NCI-H2171 treated with DMSO at 0.1 percent for 48 hours (cell line): ENCODE results near the gene DGKZ.
"Not testable (repeated sequence)": the region's sequence is repeated elsewhere in the genome, so short reads cannot be mapped to it uniquely, and the experiment has no call there.

ENCODE experiments used
- DNase-seq: peaks from one replicate; lab custom pipeline; 2025; lab: John Stamatoyannopoulos, UW

Gene DGKZ

GRCh38 chr11:46366661-46367161 lies 19.4 kb downstream of the DGKZ start:
- no peak for DNase-seq

GRCh38 chr11:46367244-46367915 lies 20.1 kb downstream of the DGKZ start:
- peak; percentile 82 for DNase-seq

GRCh38 chr11:46367916-46368267 lies 20.6 kb downstream of the DGKZ start:
- no peak for DNase-seq

- peak; percentile 62 for DNase-seq
These were observed 22.3 kb downstream of the DGKZ start for GRCh38 chr11:46369458-46370152.

GRCh38 chr11:46370253-46370652 lies 23.0 kb downstream of the DGKZ start:
- no peak for DNase-seq

GRCh38 chr11:46371262-46371661 lies 24.0 kb downstream of the DGKZ start:
- not testable (repeated sequence) for DNase-seq

- DNase-seq = no peak
These were observed 24.8 kb downstream of the DGKZ start for GRCh38 chr11:46372086-46372485.

- not testable (repeated sequence) for DNase-seq
These were observed 25.2 kb downstream of the DGKZ start for GRCh38 chr11:46372501-46372900.

GRCh38 chr11:46373787-46374740 lies 26.8 kb downstream of the DGKZ start:
- DNase-seq = no peak

- no peak for DNase-seq
These were observed 27.6 kb downstream of the DGKZ start for GRCh38 chr11:46374815-46375214.

GRCh38 chr11:46375392-46376101 lies 28.3 kb downstream of the DGKZ start:
- DNase-seq = no peak

- DNase-seq = no peak
These were observed 29.2 kb downstream of the DGKZ start for GRCh38 chr11:46376258-46377050.

- DNase-seq = no peak
These were observed 30.0 kb downstream of the DGKZ start for GRCh38 chr11:46377290-46377689.

GRCh38 chr11:46377831-46378230 lies 30.6 kb downstream of the DGKZ start:
- DNase-seq = no peak

- DNase-seq = no peak
These were observed 31.0 kb downstream of the DGKZ start for GRCh38 chr11:46378296-46378695.

- no peak for DNase-seq
These were observed 31.7 kb downstream of the DGKZ start for GRCh38 chr11:46378811-46379481.

GRCh38 chr11:46379482-46380293 lies 32.4 kb downstream of the DGKZ start:
- DNase-seq = peak; percentile 59

- DNase-seq = peak; percentile 59
These were observed 33.2 kb downstream of the DGKZ start for GRCh38 chr11:46380340-46381047.
